Panc1 (cell line): ENCODE data around the gene RMI1. TPM values are rescaled to one million over a fixed set of nuclear protein-coding genes. Genes with fewer than 3 reads are reported as not detected.

Source experiments
- ATAC-seq: fragments of 200-7000 bp; cut with Tn5 transposase; 2 replicates; pipeline ENCODE4 v1.9.1; 2020; ENCODE audit warnings: mild to moderate bottlenecking, moderate library complexity
- BruUV-seq: library from RNA; stranded (reverse); fragments of 400-500 nt; replicated peaks from 2 replicates; lab custom pipeline; 2021; lab: Mats Ljungman, UMichigan
- CTCF ChIA-PET: fragments of 300-600 bp; sonication (Branson Sonifier 250); formaldehyde crosslinking; loops from one replicate; lab custom pipeline; 2022; ENCODE audit warnings: antibody characterized with exemption; lab: Charles Lee
- POLR2A ChIA-PET: fragments of 300-600 bp; sonication (Branson Sonifier 250); formaldehyde crosslinking; loops from one replicate; lab custom pipeline; 2022; ENCODE audit warnings: antibody characterized with exemption; lab: Charles Lee
- DNase-seq: peaks from one replicate; pipeline ENCODE4 v3.0.0-alpha.2; 2010; ENCODE audit warnings: low read depth, low spot score
- H3K27ac ChIP-seq: 2 replicates; pipeline ENCODE4 v1.5.1; 2011; ENCODE audit warnings: mild to moderate bottlenecking, low read length, inconsistent platforms
- H3K27me3 ChIP-seq: fragments of 200-500 bp; sonication (Bioruptor generic); 2 replicates; pipeline ENCODE4 v1.6.0; 2014; ENCODE audit warnings: low read length, inconsistent platforms; ENCODE audit not compliant: control insufficient read depth, insufficient read depth
- H3K36me3 ChIP-seq: fragments of 200-500 bp; sonication (Bioruptor generic); 2 replicates; pipeline ENCODE4 v1.5.1; 2014; ENCODE audit warnings: inconsistent platforms, mild to moderate bottlenecking, low read length, moderate library complexity; ENCODE audit not compliant: control insufficient read depth, insufficient read depth
- H3K4me1 ChIP-seq: 2 replicates; pipeline ENCODE4 v1.5.1; 2011; ENCODE audit warnings: inconsistent platforms, mild to moderate bottlenecking, low read length, moderate library complexity; ENCODE audit not compliant: control insufficient read depth, insufficient read depth
- H3K4me3 ChIP-seq, 2 experiments: 2 replicates each; pipeline ENCODE4 v1.5.1; 2011 to 2012; ENCODE audit warnings: low read depth in 2 of 2, low read length in 2 of 2, mild to moderate bottlenecking in 2 of 2, inconsistent platforms in 1 of 2, moderate library complexity in 1 of 2
- H3K9me3 ChIP-seq: fragments of 200-500 bp; sonication (Bioruptor generic); 2 replicates; pipeline ENCODE4 v1.5.1; 2014; ENCODE audit warnings: low read depth, mild to moderate bottlenecking, inconsistent platforms, low read length, moderate library complexity; ENCODE audit not compliant: control insufficient read depth, insufficient read depth
- CTCF ChIP-seq: fragments of 450-650 bp; IDR thresholded peaks from 2 replicates; pipeline ENCODE4 v1.5.1; 2017; ENCODE audit warnings: mild to moderate bottlenecking
- POLR2AphosphoS5 ChIP-seq: IDR thresholded peaks from 2 replicates; pipeline ENCODE4 v1.6.1; 2012; ENCODE audit warnings: mild to moderate bottlenecking, low read depth, low read length, moderate library complexity
- REST ChIP-seq, 2 experiments: IDR thresholded peaks; 2 replicates each; pipeline ENCODE4 v1.6.1; 2011 to 2012; ENCODE audit warnings: low read depth in 2 of 2, control low read depth in 1 of 2, low read length in 1 of 2, mild to moderate bottlenecking in 1 of 2, moderate library complexity in 1 of 2; ENCODE audit not compliant: insufficient read depth in 1 of 2
- SIN3A ChIP-seq: IDR thresholded peaks from 2 replicates; pipeline ENCODE4 v1.6.1; 2012; ENCODE audit warnings: low read depth, mild to moderate bottlenecking, low read length, moderate library complexity, borderline replicate concordance; ENCODE audit not compliant: insufficient read depth
- TCF7L2 ChIP-seq: IDR thresholded peaks from 2 replicates; pipeline ENCODE4 v1.6.1; 2011; ENCODE audit warnings: mild to moderate bottlenecking, low read depth, low read length, inconsistent platforms
- in situ Hi-C: cut with HindIII; loops from 2 replicates; pipeline ENCODE4 v1.10.0; 2016; ENCODE audit warnings: low sequenced_read_pairs, low pct_unique_long_range_greater_than_20kb
- intact Hi-C: fragments of 100-400 bp; cut with micrococcal nuclease; formaldehyde crosslinking; loops from one replicate; pipeline ENCODE4 v1.10.0; 2022; ENCODE audit not compliant: unreplicated experiment
- total RNA-seq: library from RNA; stranded (reverse); gene quantifications from one replicate; pipeline ENCODE4 v1.2.1, GENCODE V29; 2021; ENCODE audit not compliant: unreplicated experiment

Gene RMI1
- total RNA-seq, 1 experiment from 2014 or later, result 14.6 TPM

GRCh38 chr9:83935276-83935935 lies 45.2 kb upstream of the RMI1 start:
- H3K36me3 ChIP-seq, result peaks cover 2% of the 10 kb centered on the region; the same call in 1 of the 2 replicates
- DNase-seq (no peak), ATAC-seq (no peak)
- no TSS peak for BruUV-seq
- in situ Hi-C loops (no loop called here), intact Hi-C loops (loop anchor here (5.0 kb wide), 2 partner anchors 237 to 382 kb away; no protein-coding TSS in a partner anchor)
- H3K27me3 ChIP-seq, result no peaks in the 10 kb centered on the region
- no peak overlapping the region for H3K27ac ChIP-seq
- no peak overlapping the region for H3K4me3 ChIP-seq
- no peaks in the 10 kb centered on the region for H3K4me1 ChIP-seq
- H3K9me3 ChIP-seq, result no peaks in the 10 kb centered on the region
- ChIA-PET CTCF (no interaction called here), POLR2A (interaction anchor here (0.6 kb wide), 1 partner anchor 83 kb away, joined by 3 read pairs; no protein-coding TSS in a partner anchor)
- no peak for TF ChIP-seq CTCF
- no peak for TF ChIP-seq REST (IDR thresholded peaks at IDR 0.05; ENCODE audit: insufficient read depth in 1 of 2, low read depth in 2 of 2, low read length in 1 of 2)
- no peak for TF ChIP-seq POLR2AphosphoS5

- Histone ChIP-seq H3K4me1 (no peaks in the 10 kb centered on the region), H3K36me3 (peaks cover 2% of the 10 kb centered on the region; the same call in 1 of the 2 replicates), H3K27ac (no peak overlapping the region), H3K9me3 (no peaks in the 10 kb centered on the region), H3K4me3 (no peak overlapping the region), H3K27me3 (no peaks in the 10 kb centered on the region)
- ATAC-seq (no peak), DNase-seq (no peak)
- BruUV-seq, result no TSS peak
- intact Hi-C loops (loop anchor here (5.0 kb wide), 2 partner anchors 236 to 381 kb away; no protein-coding TSS in a partner anchor), in situ Hi-C loops (no loop called here)
- ChIA-PET POLR2A (no interaction called here), CTCF (no interaction called here)
- TF ChIP-seq REST (IDR thresholded peaks at IDR 0.05; ENCODE audit: insufficient read depth in 1 of 2, low read depth in 2 of 2, low read length in 1 of 2) (no peak), CTCF (no peak), TCF7L2 (no peak), POLR2AphosphoS5 (no peak), SIN3A (no peak)
Measured at GRCh38 chr9:83936523-83936922, 44.1 kb upstream of the RMI1 start.
